GM23338 (cell line): Measurements from ENCODE around the gene FAM204A. TPM values are rescaled to one million over a fixed set of nuclear protein-coding genes. Genes with fewer than 3 reads are reported as not detected.

Experiments used
- ATAC-seq: fragments of 200-7000 bp; cut with Tn5 transposase; 3 replicates; pipeline ENCODE4 v1.9.1; 2020
- DNase-seq: peaks from one replicate; pipeline ENCODE4 v3.0.0-alpha.2; 2015; ENCODE audit warnings: low spot score
- H2AFZ ChIP-seq: fragments of 200-600 bp; sonication (generic); 2 replicates; pipeline ENCODE4 v1.8.0; 2016; ENCODE audit warnings: antibody characterized with exemption, mild to moderate bottlenecking, moderate library complexity
- H3F3A ChIP-seq: fragments of 200-600 bp; sonication (generic); replicated peaks from 2 replicates; pipeline ENCODE4 v1.8.0; 2017; ENCODE audit warnings: antibody characterized with exemption, mixed run types, low read depth
- H3K27ac ChIP-seq: fragments of 200-600 bp; sonication (generic); 2 replicates; pipeline ENCODE4 v1.6.1; 2016; ENCODE audit warnings: low read depth
- H3K27me3 ChIP-seq: fragments of 200-600 bp; sonication (generic); 2 replicates; pipeline ENCODE4 v1.8.0; 2016; ENCODE audit warnings: mild to moderate bottlenecking, mixed run types, moderate library complexity; ENCODE audit not compliant: insufficient read depth
- H3K36me3 ChIP-seq: fragments of 200-600 bp; sonication (generic); 2 replicates; pipeline ENCODE4 v1.8.0; 2016; ENCODE audit warnings: mild to moderate bottlenecking; ENCODE audit not compliant: insufficient read depth
- H3K4me1 ChIP-seq: fragments of 200-600 bp; sonication (generic); 2 replicates; pipeline ENCODE4 v1.8.0; 2016; ENCODE audit warnings: mild to moderate bottlenecking, moderate library complexity; ENCODE audit not compliant: insufficient read depth
- H3K4me2 ChIP-seq: fragments of 200-600 bp; sonication (generic); 2 replicates; pipeline ENCODE4 v1.7.1; 2017; ENCODE audit warnings: mixed run types
- H3K4me3 ChIP-seq: fragments of 200-600 bp; sonication (generic); 2 replicates; pipeline ENCODE4 v1.6.1; 2016; ENCODE audit warnings: mixed run types
- H3K79me2 ChIP-seq: fragments of 200-600 bp; sonication (generic); replicated peaks from 2 replicates; pipeline ENCODE4 v1.8.0; 2017; ENCODE audit warnings: mild to moderate bottlenecking; ENCODE audit not compliant: insufficient read depth
- H3K9me2 ChIP-seq: fragments of 200-600 bp; sonication (generic); 2 replicates; pipeline ENCODE4 v1.8.0; 2017; ENCODE audit not compliant: insufficient read depth
- H4K20me1 ChIP-seq: fragments of 200-600 bp; sonication (generic); replicated peaks from 2 replicates; pipeline ENCODE4 v1.8.0; 2017; ENCODE audit warnings: mild to moderate bottlenecking; ENCODE audit not compliant: insufficient read depth
- H3K27ac Mint-ChIP-seq: 2 replicates; pipeline ENCODE4 v1.8.0; 2020; ENCODE audit warnings: inconsistent platforms, mild to moderate bottlenecking, moderate library complexity, mixed read lengths
- H3K27me3 Mint-ChIP-seq: 3 replicates; pipeline ENCODE4 v1.8.0; 2022; ENCODE audit warnings: low read depth, mild to moderate bottlenecking, moderate library complexity, mixed read lengths, inconsistent platforms; ENCODE audit not compliant: insufficient read depth, poor library complexity
- H3K36me3 Mint-ChIP-seq: 3 replicates; pipeline ENCODE4 v1.8.0; 2021; ENCODE audit warnings: low read depth, mild to moderate bottlenecking, inconsistent platforms, moderate library complexity, mixed read lengths
- H3K4me1 Mint-ChIP-seq: 3 replicates; pipeline ENCODE4 v1.8.0; 2020; ENCODE audit warnings: mild to moderate bottlenecking, inconsistent platforms, mixed read lengths
- H3K4me3 Mint-ChIP-seq: 3 replicates; pipeline ENCODE4 v1.8.0; 2021; ENCODE audit warnings: moderate library complexity, mild to moderate bottlenecking, inconsistent platforms, mixed read lengths
- H3K9me3 Mint-ChIP-seq: 3 replicates; pipeline ENCODE4 v1.8.0; 2020; ENCODE audit warnings: moderate library complexity, mild to moderate bottlenecking, inconsistent platforms, mixed read lengths
- CREB1 ChIP-seq: fragments of 250-450 bp; sonication (Bioruptor Pico); IDR thresholded peaks from 2 replicates; pipeline ENCODE4 v1.5.0; 2020; ENCODE audit warnings: low read depth, mild to moderate bottlenecking, moderate library complexity
- CTCF ChIP-seq, 2 experiments: fragments of 200-600 bp in 1 of 2; sonication (generic) in 1 of 2; conservative IDR thresholded peaks; 2 replicates each; pipeline versions ENCODE4 v1.5.1 to v1.6.1; 2016 to 2017; ENCODE audit warnings: antibody characterized with exemption in 2 of 2, low read depth in 2 of 2, mild to moderate bottlenecking in 2 of 2, moderate library complexity in 1 of 2
- ETS1 ChIP-seq: IDR thresholded peaks from 2 replicates; pipeline ENCODE4 v1.6.1; 2016; ENCODE audit warnings: antibody characterized with exemption
- EZH2 ChIP-seq: fragments of 200-600 bp; sonication (generic); IDR thresholded peaks from one replicate; pipeline ENCODE4 v1.8.0; 2017; ENCODE audit warnings: antibody characterized with exemption, mild to moderate bottlenecking, low read depth; ENCODE audit not compliant: unreplicated experiment
- EZH2phosphoT487 ChIP-seq: fragments of 200-600 bp; sonication (generic); IDR thresholded peaks from one replicate; pipeline ENCODE4 v1.8.1; 2018; ENCODE audit warnings: antibody characterized with exemption; ENCODE audit not compliant: unreplicated experiment
- JUNB ChIP-seq: IDR thresholded peaks from one replicate; pipeline ENCODE4 v1.6.1; 2016; ENCODE audit warnings: antibody characterized with exemption; ENCODE audit not compliant: unreplicated experiment
- NANOG ChIP-seq: IDR thresholded peaks from 2 replicates; pipeline ENCODE4 v1.6.1; 2016; ENCODE audit warnings: antibody characterized with exemption, borderline replicate concordance
- POLR2AphosphoS5 ChIP-seq: IDR thresholded peaks from 2 replicates; pipeline ENCODE4 v1.6.1; 2016; ENCODE audit warnings: antibody characterized with exemption, low read depth
- REST ChIP-seq: IDR thresholded peaks from one replicate; pipeline ENCODE4 v1.6.1; 2018; ENCODE audit warnings: antibody characterized with exemption; ENCODE audit not compliant: unreplicated experiment
- STAT1 ChIP-seq: IDR thresholded peaks from one replicate; pipeline ENCODE4 v1.6.1; 2016; ENCODE audit warnings: antibody characterized with exemption; ENCODE audit not compliant: unreplicated experiment
- ZNF114 ChIP-seq: fragments of 250-450 bp; sonication (Bioruptor Pico); IDR thresholded peaks from 2 replicates; pipeline ENCODE4 v1.5.0; 2020; ENCODE audit warnings: mild to moderate bottlenecking, moderate library complexity
- ZNF331 ChIP-seq: fragments of 250-450 bp; sonication (Bioruptor Pico); IDR thresholded peaks from 2 replicates; pipeline ENCODE4 v1.5.0; 2020; ENCODE audit warnings: low read depth, mild to moderate bottlenecking, moderate library complexity
- ZNF462 ChIP-seq: fragments of 250-450 bp; sonication (Bioruptor Pico); IDR thresholded peaks from 2 replicates; pipeline ENCODE4 v1.5.0; 2020; ENCODE audit warnings: mild to moderate bottlenecking, moderate library complexity
- polyA plus RNA-seq: library from polyadenylated mRNA; unstranded; fragments of >200 nt; fragmentation: Nextera tagmentation; extraction: Ambion mirVana; gene quantifications from 2 replicates; pipeline ENCODE4 v1.2.1, GENCODE V29; 2016
- total RNA-seq: library from RNA; depleted of rRNA; stranded (reverse); fragments of >200 nt; shearing (Covaris generic); gene quantifications from 2 replicates; pipeline ENCODE4 v1.2.3, GENCODE V29; 2014

FAM204A gene
- total and polyA plus RNA-seq, 2 experiments from 2014 or later = 31.6 to 72.0 TPM

GRCh38 chr10:118262538-118262937 is 79.6 kb downstream of the FAM204A start:
- Histone ChIP-seq H2AFZ (no peak overlapping the region), H4K20me1 (no peaks in the 10 kb centered on the region; the same call in none of the 2 replicates), H3K4me2 (no peak overlapping the region), H3K4me3 (no peak overlapping the region), H3K79me2 (no peaks in the 10 kb centered on the region), H3F3A (no peaks in the 10 kb centered on the region), H3K36me3 (no peaks in the 10 kb centered on the region), H3K4me1 (peaks cover 20% of the 10 kb centered on the region; the same call in 1 of the 2 replicates), H3K9me2 (no peaks in the 10 kb centered on the region), H3K27ac (no peak overlapping the region), H3K27me3 (peaks cover 73% of the 10 kb centered on the region)
- no peak for TF ChIP-seq EZH2phosphoT487
- TF ChIP-seq CTCF (conservative IDR thresholded peaks at IDR 0.05; ENCODE audit: low read depth in 2 of 2) = no peak
- TF ChIP-seq ETS1 = no peak
- TF ChIP-seq NANOG = no peak
- TF ChIP-seq ZNF114 = no peak
- TF ChIP-seq CREB1 (CRISPR knock-in tag) = no peak
- TF ChIP-seq ZNF331 (CRISPR knock-in tag) = no peak
- no peak for TF ChIP-seq POLR2AphosphoS5
- TF ChIP-seq STAT1 = no peak
- no peak for TF ChIP-seq REST
- no peak for TF ChIP-seq JUNB
- no peak for TF ChIP-seq ZNF462 (CRISPR knock-in tag)
- no peak for TF ChIP-seq EZH2
- H3K27me3 Mint-ChIP-seq = peaks cover 53% of the 10 kb centered on the region
- no peaks in the 10 kb centered on the region for H3K36me3 Mint-ChIP-seq
- ATAC-seq (no peak), DNase-seq (no peak)
- no peaks in the 10 kb centered on the region for H3K9me3 Mint-ChIP-seq
- peaks cover 23% of the 10 kb centered on the region for H3K4me1 Mint-ChIP-seq
- no peak overlapping the region for H3K27ac Mint-ChIP-seq
- no peak overlapping the region for H3K4me3 Mint-ChIP-seq
